GM19438 (cell line): ENCODE measurements around the gene DEPP1.

Source experiments
- ATAC-seq: cut with Tn5 transposase; IDR thresholded peaks from one replicate; pipeline ENCODE4 v1.9.1; 2021; ENCODE audit warnings: low read depth; ENCODE audit not compliant: unreplicated experiment

Gene DEPP1

GRCh38 chr10:44993922-44994751 is 15.5 kb upstream of the DEPP1 start:
- no peak for ATAC-seq

- ATAC-seq, result no peak
Observed at GRCh38 chr10:44993226-44993921, 14.8 kb upstream of the DEPP1 start.

- no peak for ATAC-seq
Observed at GRCh38 chr10:44992732-44993225, 14.2 kb upstream of the DEPP1 start.

GRCh38 chr10:44992070-44992731 is 13.6 kb upstream of the DEPP1 start:
- ATAC-seq, result no peak

- no peak for ATAC-seq
Observed at GRCh38 chr10:44991571-44991970, 13.0 kb upstream of the DEPP1 start.

GRCh38 chr10:44990965-44991364 is 12.4 kb upstream of the DEPP1 start:
- no peak for ATAC-seq

- ATAC-seq, result no peak
Observed at GRCh38 chr10:44990302-44990655, 11.7 kb upstream of the DEPP1 start.

- no peak for ATAC-seq
Observed at GRCh38 chr10:44989597-44990301, 11.1 kb upstream of the DEPP1 start.

- no peak for ATAC-seq
Observed at GRCh38 chr10:44988957-44989585, 10.5 kb upstream of the DEPP1 start.

GRCh38 chr10:44986670-44987069 is 8.1 kb upstream of the DEPP1 start:
- ATAC-seq, result no peak

- no peak for ATAC-seq
Observed at GRCh38 chr10:44986179-44986578, 7.6 kb upstream of the DEPP1 start.

GRCh38 chr10:44985175-44985681 is 6.6 kb upstream of the DEPP1 start:
- ATAC-seq, result no peak

- ATAC-seq, result no peak
Observed at GRCh38 chr10:44984671-44985101, 6.1 kb upstream of the DEPP1 start.

GRCh38 chr10:44983895-44984278 is 5.3 kb upstream of the DEPP1 start:
- no peak for ATAC-seq

GRCh38 chr10:44983066-44983894 is 4.7 kb upstream of the DEPP1 start:
- ATAC-seq, result no peak

GRCh38 chr10:44982496-44982895 is 3.9 kb upstream of the DEPP1 start:
- ATAC-seq, result no peak

GRCh38 chr10:44982114-44982460 is 3.5 kb upstream of the DEPP1 start:
- no peak for ATAC-seq

- ATAC-seq, result peak; percentile 54
Observed at GRCh38 chr10:44981172-44982113, 2.8 kb upstream of the DEPP1 start.
